Measurements from ENCODE around the gene IRS1. TPM values are rescaled to one million over a fixed set of nuclear protein-coding genes. Genes with fewer than 3 reads are reported as not detected.

Gene IRS1
- total RNA-seq, 4 donors from 2014 or later: 6.2 to 20.9 (median 12.8) TPM

DNA sequence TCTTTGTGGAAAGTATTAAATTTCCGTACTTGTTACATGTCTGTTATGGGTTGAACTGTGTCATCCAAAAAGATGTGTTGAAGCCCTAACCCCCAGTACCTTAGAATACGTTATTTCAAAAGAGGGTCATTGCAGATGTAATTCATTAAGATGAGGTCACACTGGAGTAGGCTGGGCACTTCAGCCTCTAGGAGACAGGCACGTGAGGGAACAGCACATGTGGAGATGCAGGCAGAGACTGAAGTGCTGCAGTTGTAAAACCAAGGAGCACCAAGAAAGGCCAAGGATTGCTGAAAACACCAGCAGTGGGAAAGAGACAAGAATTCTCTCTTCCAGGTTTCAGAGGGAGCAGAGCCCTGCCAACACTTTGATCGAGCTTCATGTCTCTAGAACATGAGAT lies 31.6 kb upstream of the IRS1 start:
- Histone ChIP-seq H3K27me3 (no peaks in the 10 kb centered on the region), H3K4me3 (no peak overlapping the region), H3K9me3 (no peaks in the 10 kb centered on the region), H3K36me3 (no peaks in the 10 kb centered on the region), H3K27ac (no peak overlapping the region), H3K4me1 (peaks cover 0 to 13% (median 10%) of the 10 kb centered on the region in 4 donors)
- WGBS, 2 donors (ENCODE audit: low coverage in 1 of 2): 75 to 84% methylated on average over 3 to 4 of the region's 4 CpGs
- intact Hi-C loops (cut with DNase I; ENCODE audit: low total_unique reads): no loop called here
- in situ Hi-C loops (cut with MboI; ENCODE audit: low pct_ligation_motif_present in 1 of 4, low pct_unique_long_range_greater_than_20kb in 1 of 4, low sequenced_read_pairs in 3 of 4): no loop called here
- DNase-seq: no peak
- no peak for TF ChIP-seq POLR2A (IDR thresholded peaks at IDR 0.05)
- TF ChIP-seq EP300 (IDR thresholded peaks at IDR 0.05; ENCODE audit: low read depth): no peak
- no peak for TF ChIP-seq POLR2AphosphoS5 (IDR thresholded peaks at IDR 0.05)
- TF ChIP-seq, protein P1, sequence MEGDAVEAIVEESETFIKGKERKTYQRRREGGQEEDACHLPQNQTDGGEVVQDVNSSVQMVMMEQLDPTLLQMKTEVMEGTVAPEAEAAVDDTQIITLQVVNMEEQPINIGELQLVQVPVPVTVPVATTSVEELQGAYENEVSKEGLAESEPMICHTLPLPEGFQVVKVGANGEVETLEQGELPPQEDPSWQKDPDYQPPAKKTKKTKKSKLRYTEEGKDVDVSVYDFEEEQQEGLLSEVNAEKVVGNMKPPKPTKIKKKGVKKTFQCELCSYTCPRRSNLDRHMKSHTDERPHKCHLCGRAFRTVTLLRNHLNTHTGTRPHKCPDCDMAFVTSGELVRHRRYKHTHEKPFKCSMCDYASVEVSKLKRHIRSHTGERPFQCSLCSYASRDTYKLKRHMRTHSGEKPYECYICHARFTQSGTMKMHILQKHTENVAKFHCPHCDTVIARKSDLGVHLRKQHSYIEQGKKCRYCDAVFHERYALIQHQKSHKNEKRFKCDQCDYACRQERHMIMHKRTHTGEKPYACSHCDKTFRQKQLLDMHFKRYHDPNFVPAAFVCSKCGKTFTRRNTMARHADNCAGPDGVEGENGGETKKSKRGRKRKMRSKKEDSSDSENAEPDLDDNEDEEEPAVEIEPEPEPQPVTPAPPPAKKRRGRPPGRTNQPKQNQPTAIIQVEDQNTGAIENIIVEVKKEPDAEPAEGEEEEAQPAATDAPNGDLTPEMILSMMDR (IDR thresholded peaks at IDR 0.05): no peak

DNA sequence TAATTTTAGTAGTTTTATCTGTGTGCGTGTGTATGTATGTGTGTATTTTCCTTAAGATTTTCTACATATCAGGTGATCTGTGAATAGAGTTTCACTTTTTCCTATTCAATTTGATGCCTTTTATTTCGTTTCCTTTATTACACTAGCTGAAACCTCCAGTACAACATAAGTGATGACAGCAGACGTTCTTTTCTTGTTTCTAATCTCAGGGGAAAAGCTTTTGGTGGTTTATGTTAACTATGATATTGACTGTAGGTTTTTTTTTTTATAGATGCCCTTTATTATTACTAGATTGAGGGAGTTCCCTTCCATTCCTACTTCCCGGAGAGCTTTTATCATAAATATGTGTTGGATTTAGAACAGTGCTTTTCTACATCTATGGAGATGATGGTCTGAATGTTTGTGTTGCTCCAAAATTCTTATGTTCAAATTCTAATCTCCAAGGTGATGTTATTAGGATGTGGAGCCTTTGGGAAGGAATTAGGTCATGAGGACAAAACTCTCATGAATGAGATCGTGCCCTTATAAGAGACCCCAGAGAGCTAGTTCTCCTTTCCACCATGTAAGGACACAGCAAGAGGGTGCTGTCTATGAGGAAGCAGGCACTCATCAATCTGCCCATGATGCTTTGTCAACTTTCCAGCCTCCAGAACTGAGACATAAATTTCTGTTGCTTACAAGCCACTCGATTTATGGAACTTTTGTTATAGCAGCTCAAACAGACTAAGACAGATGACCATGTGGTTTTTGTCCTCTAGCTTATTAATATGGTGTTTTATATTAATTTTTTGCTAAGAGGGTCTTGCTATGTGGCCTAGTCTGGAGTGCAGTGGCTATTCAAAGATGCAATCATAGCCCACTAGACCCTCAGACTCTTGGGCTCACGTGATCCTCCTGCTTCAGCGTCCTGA lies 30.4 kb upstream of the IRS1 start:
- Histone ChIP-seq H3K27me3 (no peaks in the 10 kb centered on the region), H3K9me3 (no peaks in the 10 kb centered on the region), H3K27ac (no peak overlapping the region), H3K36me3 (no peaks in the 10 kb centered on the region), H3K4me1 (peaks cover 0 to 7% (median 4%) of the 10 kb centered on the region in 4 donors), H3K4me3 (no peak overlapping the region)
- intact Hi-C loops (cut with DNase I; ENCODE audit: low total_unique reads) (no loop called here), in situ Hi-C loops (cut with MboI; ENCODE audit: low pct_ligation_motif_present in 1 of 4, low pct_unique_long_range_greater_than_20kb in 1 of 4, low sequenced_read_pairs in 3 of 4) (no loop called here)
- no peak for TF ChIP-seq POLR2A (IDR thresholded peaks at IDR 0.05)
- TF ChIP-seq EP300 (IDR thresholded peaks at IDR 0.05; ENCODE audit: low read depth): no peak
- TF ChIP-seq, protein P1 (IDR thresholded peaks at IDR 0.05): no peak
- no peak for TF ChIP-seq POLR2AphosphoS5 (IDR thresholded peaks at IDR 0.05)
- WGBS, 2 donors (ENCODE audit: low coverage in 1 of 2): 81 to 86% methylated on average over 6 to 8 of the region's 8 CpGs
- no peak for DNase-seq

DNA sequence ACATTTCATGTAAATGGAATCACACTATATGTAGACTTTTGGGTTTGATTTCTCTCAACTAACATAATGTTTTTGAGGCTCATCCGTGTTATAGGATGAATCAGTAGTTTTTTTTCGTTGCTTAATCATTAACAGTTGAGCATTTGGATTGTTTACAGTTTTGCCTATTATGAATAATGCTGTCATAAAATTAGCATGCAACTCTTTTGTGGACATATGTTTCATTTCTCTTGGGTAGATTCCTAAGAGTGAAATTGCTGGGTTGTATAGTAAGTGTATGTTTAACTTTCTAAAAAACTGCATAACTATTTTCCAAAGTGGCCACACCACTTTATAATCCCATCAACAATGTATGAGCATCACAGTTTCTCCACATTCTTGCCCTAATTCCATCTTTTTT lies 28.6 kb upstream of the IRS1 start:
- no peaks in the 10 kb centered on the region for H3K4me1 ChIP-seq
- H3K4me3 ChIP-seq: no peak overlapping the region
- H3K9me3 ChIP-seq: no peaks in the 10 kb centered on the region
- H3K27me3 ChIP-seq: no peaks in the 10 kb centered on the region
- H3K27ac ChIP-seq: no peak overlapping the region
- H3K36me3 ChIP-seq: no peaks in the 10 kb centered on the region
- TF ChIP-seq POLR2AphosphoS5 (IDR thresholded peaks at IDR 0.05) (no peak), EP300 (IDR thresholded peaks at IDR 0.05; ENCODE audit: low read depth) (no peak)
- WGBS, 2 donors (ENCODE audit: low coverage in 1 of 2): 62 to 64% methylated on average over 2 of the region's 2 CpGs
- in situ Hi-C loops (cut with MboI; ENCODE audit: low pct_ligation_motif_present in 1 of 4, low pct_unique_long_range_greater_than_20kb in 1 of 4, low sequenced_read_pairs in 3 of 4): no loop called here
- intact Hi-C loops (cut with DNase I; ENCODE audit: low total_unique reads): no loop called here
- no peak for DNase-seq

DNA sequence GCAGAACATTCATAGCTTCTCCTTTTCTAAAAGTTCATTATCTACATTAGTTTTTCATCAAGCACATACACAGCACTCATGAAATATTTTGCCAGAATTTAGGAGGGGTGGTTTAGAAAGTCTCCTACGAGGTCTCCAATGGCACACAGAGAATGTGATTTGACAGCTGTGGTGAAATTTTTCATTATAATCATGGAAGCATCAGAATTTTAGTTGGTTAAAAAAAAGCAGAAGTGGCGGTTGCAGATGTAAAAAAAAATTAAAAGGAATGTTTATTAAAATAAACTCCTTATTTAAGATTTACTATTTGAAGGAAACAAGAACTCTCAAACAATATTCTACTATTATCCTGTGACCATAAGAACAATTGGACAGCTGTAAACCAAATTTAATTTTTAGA lies 25.4 kb upstream of the IRS1 start:
- in situ Hi-C loops (cut with MboI; ENCODE audit: low pct_ligation_motif_present in 1 of 4, low pct_unique_long_range_greater_than_20kb in 1 of 4, low sequenced_read_pairs in 3 of 4): no loop called here

More for the DNA sequence above, 25.4 kb upstream of the IRS1 start:
- WGBS, 2 donors (ENCODE audit: low coverage in 1 of 2): 55 to 77% methylated on average over 2 of the region's 2 CpGs
- no peaks in the 10 kb centered on the region for H3K27me3 ChIP-seq
- no peak overlapping the region for H3K27ac ChIP-seq
- no peaks in the 10 kb centered on the region for H3K4me1 ChIP-seq
- intact Hi-C loops (cut with DNase I; ENCODE audit: low total_unique reads): no loop called here
- no peak for TF ChIP-seq EP300 (IDR thresholded peaks at IDR 0.05; ENCODE audit: low read depth)
- no peak for TF ChIP-seq POLR2AphosphoS5 (IDR thresholded peaks at IDR 0.05)
- no peak for TF ChIP-seq POLR2A (IDR thresholded peaks at IDR 0.05)
- TF ChIP-seq, protein P1 (IDR thresholded peaks at IDR 0.05): no peak
- no peaks in the 10 kb centered on the region for H3K36me3 ChIP-seq
- DNase-seq: no peak
- no peaks in the 10 kb centered on the region for H3K9me3 ChIP-seq
- no peak overlapping the region for H3K4me3 ChIP-seq
